Kidney epithelial cell (primary cell): ENCODE measurements around the gene HOXD3. TPM values are rescaled to one million over a fixed set of nuclear protein-coding genes. Genes with fewer than 3 reads are reported as not detected.

ENCODE experiments used
- DNase-seq: peaks from one replicate; pipeline ENCODE4 v3.0.0-alpha.2; 2010; ENCODE audit warnings: low read depth
- H3K27me3 ChIP-seq: 2 replicates; pipeline ENCODE4 v1.6.0; 2011; ENCODE audit warnings: low read length; ENCODE audit not compliant: control insufficient read depth, insufficient read depth
- H3K36me3 ChIP-seq: 2 replicates; pipeline ENCODE4 v1.5.1; 2011; ENCODE audit warnings: low read length; ENCODE audit not compliant: control insufficient read depth, insufficient read depth
- H3K4me3 ChIP-seq: 2 replicates; pipeline ENCODE4 v1.5.1; 2011; ENCODE audit warnings: low read depth, mild to moderate bottlenecking, control low read depth, low read length
- total RNA-seq: library from RNA; depleted of rRNA; stranded (reverse); fragments of >200 nt; gene quantifications from 2 replicates; pipeline ENCODE4 v1.2.3, GENCODE V29; 2015
- TF ChIP-seq, protein P1 (sequence below): IDR thresholded peaks from 2 replicates; pipeline ENCODE4 v1.5.1; 2011; ENCODE audit warnings: mild to moderate bottlenecking, moderate library complexity, low read length, control low read depth, inconsistent platforms; ENCODE audit not compliant: insufficient read depth, poor library complexity, severe bottlenecking

HOXD3 gene
- total RNA-seq, 1 donor from 2014 or later = 5.4 TPM

DNA sequence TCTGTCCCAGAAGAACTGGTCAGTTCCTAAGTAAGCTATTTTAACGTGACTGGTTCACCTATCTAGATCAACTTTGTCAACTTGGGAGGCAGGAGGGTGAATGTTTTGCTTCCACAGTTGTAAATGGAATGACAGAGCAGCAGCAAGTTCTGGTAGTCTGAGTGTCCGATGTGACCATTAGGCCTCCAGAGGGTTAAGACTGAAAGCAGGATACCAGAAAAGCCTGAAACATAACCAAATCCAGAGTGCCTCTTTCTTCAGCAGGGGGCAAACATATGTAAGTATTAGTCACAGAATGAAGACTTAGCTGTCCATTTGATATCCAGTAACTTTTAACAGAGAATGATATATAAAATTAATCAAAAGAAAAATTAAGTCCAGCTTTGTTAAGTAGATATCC is 9.2 kb downstream of the HOXD3 start:
- TF ChIP-seq, protein P1, sequence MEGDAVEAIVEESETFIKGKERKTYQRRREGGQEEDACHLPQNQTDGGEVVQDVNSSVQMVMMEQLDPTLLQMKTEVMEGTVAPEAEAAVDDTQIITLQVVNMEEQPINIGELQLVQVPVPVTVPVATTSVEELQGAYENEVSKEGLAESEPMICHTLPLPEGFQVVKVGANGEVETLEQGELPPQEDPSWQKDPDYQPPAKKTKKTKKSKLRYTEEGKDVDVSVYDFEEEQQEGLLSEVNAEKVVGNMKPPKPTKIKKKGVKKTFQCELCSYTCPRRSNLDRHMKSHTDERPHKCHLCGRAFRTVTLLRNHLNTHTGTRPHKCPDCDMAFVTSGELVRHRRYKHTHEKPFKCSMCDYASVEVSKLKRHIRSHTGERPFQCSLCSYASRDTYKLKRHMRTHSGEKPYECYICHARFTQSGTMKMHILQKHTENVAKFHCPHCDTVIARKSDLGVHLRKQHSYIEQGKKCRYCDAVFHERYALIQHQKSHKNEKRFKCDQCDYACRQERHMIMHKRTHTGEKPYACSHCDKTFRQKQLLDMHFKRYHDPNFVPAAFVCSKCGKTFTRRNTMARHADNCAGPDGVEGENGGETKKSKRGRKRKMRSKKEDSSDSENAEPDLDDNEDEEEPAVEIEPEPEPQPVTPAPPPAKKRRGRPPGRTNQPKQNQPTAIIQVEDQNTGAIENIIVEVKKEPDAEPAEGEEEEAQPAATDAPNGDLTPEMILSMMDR = no peak
- no peaks in the 10 kb centered on the region for H3K27me3 ChIP-seq
- H3K4me3 ChIP-seq = no peak overlapping the region
- no peaks in the 10 kb centered on the region for H3K36me3 ChIP-seq
- DNase-seq = no peak

DNA sequence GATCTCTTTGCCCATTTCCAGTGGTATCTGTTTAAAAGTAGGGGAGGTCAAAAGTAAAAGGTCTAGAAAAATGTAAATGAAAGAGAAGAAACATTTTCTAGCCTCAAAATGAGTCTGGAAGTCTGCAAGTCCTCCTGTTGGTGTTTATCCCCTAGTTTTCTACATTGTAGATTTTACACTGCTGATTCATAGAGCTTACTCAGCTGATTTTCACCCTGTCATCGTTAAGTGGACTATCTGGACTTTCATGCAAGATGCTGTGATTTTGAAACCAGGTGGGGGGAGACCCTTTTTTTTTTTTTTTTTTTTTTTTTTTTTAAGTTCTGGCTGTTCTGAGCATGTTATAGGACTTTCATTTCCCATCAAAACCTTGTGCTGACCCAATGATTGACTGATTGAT is 10.3 kb downstream of the HOXD3 start:
- no peaks in the 10 kb centered on the region for H3K36me3 ChIP-seq
- no peaks in the 10 kb centered on the region for H3K27me3 ChIP-seq
- no peak overlapping the region for H3K4me3 ChIP-seq
- DNase-seq = no peak
- TF ChIP-seq, protein P1 = no peak

DNA sequence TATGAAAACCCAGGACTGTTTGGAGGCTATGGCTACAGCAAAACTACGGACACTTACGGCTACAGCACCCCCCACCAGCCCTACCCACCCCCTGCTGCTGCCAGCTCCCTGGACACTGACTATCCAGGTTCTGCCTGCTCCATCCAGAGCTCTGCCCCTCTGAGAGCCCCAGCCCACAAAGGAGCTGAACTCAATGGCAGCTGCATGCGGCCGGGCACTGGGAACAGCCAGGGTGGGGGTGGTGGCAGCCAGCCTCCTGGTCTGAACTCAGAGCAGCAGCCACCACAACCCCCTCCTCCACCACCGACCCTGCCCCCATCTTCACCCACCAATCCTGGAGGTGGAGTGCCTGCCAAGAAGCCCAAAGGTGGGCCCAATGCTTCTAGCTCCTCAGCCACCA is 12.1 kb downstream of the HOXD3 start:
- no peaks in the 10 kb centered on the region for H3K36me3 ChIP-seq
- no peak for DNase-seq
- TF ChIP-seq, protein P1 = no peak
- H3K4me3 ChIP-seq = no peak overlapping the region
- no peaks in the 10 kb centered on the region for H3K27me3 ChIP-seq

DNA sequence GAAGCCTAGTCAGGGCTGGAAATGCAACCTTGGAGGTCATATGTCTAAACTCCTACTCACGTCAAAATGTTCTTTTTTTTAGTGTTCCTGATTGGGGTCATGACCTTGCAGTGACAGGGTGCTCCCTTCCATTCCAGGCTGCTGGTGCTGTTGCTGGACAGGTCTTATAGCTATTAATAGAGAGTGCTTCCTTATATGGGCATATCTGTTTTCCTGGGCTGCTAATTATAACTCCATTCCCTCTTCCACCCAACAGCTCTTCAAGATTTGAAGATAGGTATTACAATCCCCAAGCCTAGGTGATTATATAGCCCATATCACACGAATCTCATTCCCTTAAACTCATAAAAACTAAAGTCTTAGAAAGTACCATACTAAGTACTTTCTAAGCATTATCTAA is 12.6 kb downstream of the HOXD3 start:
- no peaks in the 10 kb centered on the region for H3K27me3 ChIP-seq
- no peak for DNase-seq
- TF ChIP-seq, protein P1 = no peak
- H3K4me3 ChIP-seq = no peak overlapping the region
- no peaks in the 10 kb centered on the region for H3K36me3 ChIP-seq

DNA sequence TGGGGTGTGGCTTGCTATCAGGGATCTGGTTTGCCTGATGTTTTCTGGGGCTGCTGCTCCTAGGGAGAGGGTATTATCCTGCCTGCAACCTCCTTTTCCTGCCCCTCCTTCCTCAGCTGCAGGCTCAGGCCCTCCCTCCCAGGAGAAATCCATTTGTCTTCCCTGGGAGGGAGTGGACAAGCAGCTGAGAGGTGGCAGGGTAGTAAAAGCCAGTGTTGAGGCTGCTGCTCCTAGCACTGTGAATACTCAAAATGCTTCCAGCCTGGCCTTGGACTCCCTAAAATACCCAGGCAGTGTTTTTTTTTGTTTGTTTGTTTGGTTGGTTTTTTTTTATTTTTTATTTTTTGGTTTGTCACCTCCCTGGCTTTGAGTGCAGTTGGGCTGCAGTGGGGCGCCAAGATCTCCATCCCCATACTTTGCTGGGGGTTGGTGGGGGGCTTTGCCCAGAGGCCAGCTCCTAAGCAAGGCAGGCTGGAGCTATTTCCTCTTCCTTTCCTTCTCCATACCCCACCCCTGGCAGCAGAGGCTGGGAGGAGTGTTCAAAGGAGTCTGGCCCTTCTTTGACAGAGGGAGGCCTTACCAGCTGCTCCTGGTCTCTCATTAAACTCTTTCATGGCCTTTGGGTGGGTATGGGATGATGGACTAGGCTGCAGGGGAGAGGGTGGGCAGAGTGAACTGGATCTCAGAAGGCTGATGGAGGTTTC is 13.6 kb downstream of the HOXD3 start:
- no peaks in the 10 kb centered on the region for H3K36me3 ChIP-seq
- no peaks in the 10 kb centered on the region for H3K27me3 ChIP-seq
- TF ChIP-seq, protein P1 = no peak
- no peak for DNase-seq
- no peak overlapping the region for H3K4me3 ChIP-seq
